Activated naive CD8-positive, alpha-beta T cell (primary cell): ENCODE measurements around the gene DHX16.
"Not testable (repeated sequence)": the region's sequence is repeated elsewhere in the genome, so short reads cannot be mapped to it uniquely, and the experiment has no call there.

ENCODE experiments used
- H3K27ac Mint-ChIP-seq: one replicate; pipeline ENCODE4 v1.8.0; 2021; ENCODE audit warnings: mixed read lengths
- H3K27me3 Mint-ChIP-seq: one replicate; pipeline ENCODE4 v1.8.0; 2021; ENCODE audit warnings: mixed read lengths
- H3K36me3 Mint-ChIP-seq: one replicate; pipeline ENCODE4 v1.8.0; 2021; ENCODE audit warnings: mixed read lengths
- H3K4me1 Mint-ChIP-seq: one replicate; pipeline ENCODE4 v1.8.0; 2021; ENCODE audit warnings: low read depth, mixed read lengths
- H3K4me3 Mint-ChIP-seq: one replicate; pipeline ENCODE4 v1.8.0; 2021; ENCODE audit warnings: mild to moderate bottlenecking, mixed read lengths
- H3K9me3 Mint-ChIP-seq: one replicate; pipeline ENCODE4 v1.8.0; 2021; ENCODE audit warnings: low read depth, mixed read lengths

Gene DHX16

DNA sequence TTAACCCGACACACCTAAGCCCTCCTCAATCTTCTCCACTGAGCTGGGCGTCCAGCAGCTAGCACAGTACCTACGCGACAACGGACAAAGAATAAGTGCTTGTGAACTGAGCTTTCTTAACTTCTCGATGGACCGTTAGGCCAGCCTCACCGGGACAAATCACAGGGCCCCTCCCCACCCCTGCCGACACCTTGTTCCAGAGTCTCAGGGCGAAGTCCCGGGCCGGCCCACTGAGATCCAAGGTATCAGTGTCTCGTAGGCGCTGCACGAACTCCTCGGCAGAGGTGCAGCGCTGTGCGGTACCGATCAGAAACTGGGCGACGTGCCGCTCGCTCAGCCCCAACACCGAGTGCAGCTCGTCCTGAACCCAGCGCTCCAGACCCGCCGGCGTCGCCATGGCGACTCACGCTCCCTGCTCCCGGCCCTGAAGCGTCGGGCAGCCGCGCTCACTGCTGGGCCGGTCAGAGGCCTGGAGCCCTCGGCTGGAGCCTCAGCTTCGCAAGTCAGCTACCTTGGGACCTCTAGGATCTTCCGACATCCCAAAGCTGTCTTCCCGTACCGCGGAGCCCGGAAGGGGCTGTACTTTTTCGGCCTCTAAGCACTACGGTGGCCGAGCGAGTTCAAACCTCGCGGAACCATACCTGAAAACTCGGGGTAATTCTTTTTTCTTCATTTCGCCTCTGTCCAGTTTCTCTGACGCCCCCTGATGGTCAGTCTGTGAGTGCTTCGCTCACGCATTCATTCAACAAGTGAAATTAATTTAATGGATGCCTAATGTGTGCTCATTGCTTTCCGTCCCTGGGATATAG lies at the start of gene DHX16:
Gene DHX16, minus strand, starts transcription at position 562 of the 809 bp plus-strand sequence. Its CDS starts 165 bp downstream, at position 397.
- H3K27ac Mint-ChIP-seq = peak within 1 kb of the TSS; percentile 79
- H3K4me3 Mint-ChIP-seq = peak within 1 kb of the TSS; percentile 83
- H3K4me1 Mint-ChIP-seq = peaks cover 36% of the 10 kb centered on the region
- no peaks in the 10 kb centered on the region for H3K27me3 Mint-ChIP-seq
- H3K36me3 Mint-ChIP-seq = peaks cover 7% of the 10 kb centered on the region
- no peaks in the 10 kb centered on the region for H3K9me3 Mint-ChIP-seq

DNA sequence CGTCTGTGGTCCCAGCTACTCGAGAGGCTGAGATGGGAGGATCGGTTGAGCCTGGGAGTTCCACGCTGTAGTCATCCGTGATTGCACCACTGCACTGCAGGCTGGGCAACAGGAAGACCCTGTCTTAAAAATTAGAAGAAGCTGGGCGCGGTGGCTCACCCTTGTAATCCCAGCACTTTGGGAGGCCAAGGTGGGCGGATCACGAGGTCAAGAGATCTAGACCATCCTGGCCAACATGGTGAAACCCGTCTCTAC lies 49.1 kb upstream of the DHX16 start:
- not testable (repeated sequence) for H3K27me3 Mint-ChIP-seq, H3K9me3 Mint-ChIP-seq
- peak overlapping the region; percentile 99 for H3K4me3 Mint-ChIP-seq
- peak overlapping the region; percentile 99 for H3K27ac Mint-ChIP-seq
- peaks cover 54% of the 10 kb centered on the region for H3K4me1 Mint-ChIP-seq
- H3K36me3 Mint-ChIP-seq = peaks cover 10% of the 10 kb centered on the region

DNA sequence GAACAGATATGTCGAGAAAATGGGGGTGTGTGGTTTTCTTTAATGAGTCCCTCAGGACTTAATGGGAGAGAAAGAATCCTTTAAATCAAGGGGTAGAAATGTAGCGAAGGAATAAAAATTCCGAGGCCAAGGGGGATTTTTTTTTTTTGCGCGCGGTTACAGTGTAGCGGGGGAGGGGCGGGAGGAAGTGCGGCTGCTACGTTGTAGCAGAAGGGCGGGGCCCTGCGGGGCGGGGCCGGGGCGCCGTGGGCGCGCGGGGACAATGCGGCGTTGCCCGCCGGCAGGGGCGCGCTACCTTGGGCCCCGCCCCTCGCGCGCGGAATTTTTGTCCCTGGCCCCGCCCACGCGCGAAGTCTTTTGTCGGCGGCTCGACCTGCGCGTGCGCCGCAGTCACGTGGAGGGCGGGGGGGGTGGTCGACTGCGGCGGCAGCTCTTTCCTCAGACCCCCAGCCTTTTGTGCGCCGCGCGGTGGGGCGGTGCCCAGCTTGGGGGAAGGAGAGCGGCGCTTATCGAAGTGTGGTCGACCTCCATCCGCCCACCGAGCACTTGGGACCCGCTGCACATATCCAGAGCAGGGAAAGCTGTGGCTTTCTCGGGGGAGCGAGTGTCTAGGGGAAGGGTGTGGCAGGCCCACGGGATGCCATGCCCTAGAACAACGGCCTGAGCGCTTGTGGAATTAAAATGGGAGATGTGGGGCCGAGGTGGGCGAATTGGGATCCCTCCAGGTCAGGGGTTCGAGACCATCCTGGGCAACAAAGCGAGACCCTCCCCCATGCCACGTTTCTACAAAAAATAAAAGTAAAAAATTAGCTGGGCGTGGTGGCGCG lies 48.6 kb upstream of the DHX16 start:
- Mint-ChIP-seq H3K27ac (peak overlapping the region; percentile 99), H3K4me1 (peaks cover 57% of the 10 kb centered on the region), H3K9me3 (no peaks in the 10 kb centered on the region), H3K4me3 (peak overlapping the region; percentile 99), H3K36me3 (peaks cover 12% of the 10 kb centered on the region), H3K27me3 (no peaks in the 10 kb centered on the region)

DNA sequence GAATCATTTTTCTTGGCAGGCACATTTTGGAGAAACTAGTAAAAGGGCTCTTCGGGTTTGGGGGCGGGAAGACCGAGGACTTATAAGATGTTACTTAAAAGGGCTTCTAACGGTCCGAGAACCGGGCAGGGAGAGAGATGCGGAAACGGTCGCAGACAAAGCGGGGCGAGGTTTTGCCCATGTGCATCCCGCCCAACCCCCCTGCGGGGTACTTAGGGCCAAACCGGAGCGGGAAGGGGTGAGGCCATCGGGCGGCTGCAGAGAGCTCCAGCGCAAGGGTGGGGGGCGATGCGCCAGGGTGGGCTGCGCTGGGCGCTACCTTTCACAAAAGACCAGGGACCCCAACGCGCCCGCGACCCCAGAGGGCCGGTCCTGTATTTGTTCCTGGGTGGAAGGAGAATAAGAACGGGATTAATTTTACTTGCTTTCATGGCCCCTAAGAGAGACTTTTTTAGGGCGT lies 48.0 kb upstream of the DHX16 start:
- Mint-ChIP-seq H3K36me3 (peaks cover 14% of the 10 kb centered on the region), H3K4me1 (peaks cover 61% of the 10 kb centered on the region), H3K27me3 (no peaks in the 10 kb centered on the region), H3K4me3 (peak overlapping the region; percentile 99), H3K27ac (peak overlapping the region; percentile 99), H3K9me3 (no peaks in the 10 kb centered on the region)

DNA sequence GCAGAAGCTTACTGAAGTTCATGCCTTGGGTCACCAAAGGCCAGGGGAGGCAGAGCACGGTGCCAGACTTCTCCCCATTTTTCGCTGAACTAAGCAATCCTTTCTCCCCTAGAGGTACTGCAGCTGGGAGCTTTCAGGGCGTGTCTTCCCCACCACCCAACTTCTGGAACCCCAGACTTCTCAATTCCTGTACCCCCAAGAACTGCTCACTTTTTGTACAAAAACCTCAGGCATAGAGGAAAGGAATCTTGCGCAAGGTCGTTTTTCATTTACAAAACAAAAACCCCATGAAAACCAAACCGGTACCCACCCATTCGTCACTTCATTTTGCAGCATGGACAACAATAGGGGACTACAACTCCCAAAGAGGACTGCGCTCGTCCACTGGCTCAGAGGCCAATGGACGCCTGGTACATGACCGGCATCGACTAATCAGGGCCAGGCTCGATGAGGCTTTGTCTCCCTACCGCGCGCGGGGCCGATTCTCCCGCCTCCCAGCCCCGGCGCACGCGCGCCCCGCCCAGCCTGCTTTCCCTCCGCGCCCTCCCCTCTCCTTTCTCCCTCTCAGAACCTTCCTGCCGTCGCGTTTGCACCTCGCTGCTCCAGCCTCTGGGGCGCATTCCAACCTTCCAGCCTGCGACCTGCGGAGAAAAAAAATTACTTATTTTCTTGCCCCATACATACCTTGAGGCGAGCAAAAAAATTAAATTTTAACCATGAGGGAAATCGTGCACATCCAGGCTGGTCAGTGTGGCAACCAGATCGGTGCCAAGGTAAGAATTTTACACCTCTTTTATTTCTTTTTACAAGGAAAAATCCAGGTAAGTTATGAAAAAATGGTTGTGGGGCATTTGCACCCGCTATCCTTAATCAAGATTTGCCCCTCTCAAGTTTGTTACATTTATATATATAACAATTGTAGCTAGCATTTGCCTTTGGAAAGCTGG lies 47.3 kb upstream of the DHX16 start, which contains the start of gene TUBB:
Gene TUBB, plus strand, starts transcription at position 562 of the 947 bp plus-strand sequence. Its CDS starts 155 bp downstream, at position 717.
- Mint-ChIP-seq H3K4me3 (peak within 1 kb of the TSS; percentile 99), H3K36me3 (peaks cover 14% of the 10 kb centered on the region)

DNA sequence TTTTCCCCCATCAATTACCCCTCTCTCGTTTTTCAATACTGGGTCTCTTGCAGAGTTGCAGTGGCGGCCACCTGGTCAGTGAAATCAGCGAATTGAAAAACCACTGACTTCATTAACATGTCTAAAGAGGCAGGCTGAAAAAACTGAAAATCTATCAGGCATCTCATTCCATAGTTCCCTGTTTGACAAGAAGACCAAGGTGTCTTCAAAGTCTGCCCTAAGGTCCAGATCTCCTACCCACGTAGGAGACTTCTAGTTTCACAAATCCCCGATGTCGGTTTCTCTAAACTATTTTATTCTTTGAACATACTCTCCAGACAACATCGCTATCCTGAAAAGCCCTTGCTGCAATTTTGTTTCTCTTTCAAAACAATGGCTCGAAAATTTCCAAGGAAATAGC lies 46.5 kb upstream of the DHX16 start:
- Mint-ChIP-seq H3K9me3 (no peaks in the 10 kb centered on the region), H3K4me3 (peak overlapping the region; percentile 99), H3K27ac (peak overlapping the region; percentile 99), H3K36me3 (peaks cover 13% of the 10 kb centered on the region), H3K4me1 (peaks cover 56% of the 10 kb centered on the region), H3K27me3 (no peaks in the 10 kb centered on the region)

More for the DNA sequence above, 47.3 kb upstream of the DHX16 start, which contains the start of gene TUBB:
- Mint-ChIP-seq H3K27ac (peak within 1 kb of the TSS; percentile 99), H3K9me3 (no peaks in the 10 kb centered on the region), H3K4me1 (peaks cover 60% of the 10 kb centered on the region), H3K27me3 (no peaks in the 10 kb centered on the region)

DNA sequence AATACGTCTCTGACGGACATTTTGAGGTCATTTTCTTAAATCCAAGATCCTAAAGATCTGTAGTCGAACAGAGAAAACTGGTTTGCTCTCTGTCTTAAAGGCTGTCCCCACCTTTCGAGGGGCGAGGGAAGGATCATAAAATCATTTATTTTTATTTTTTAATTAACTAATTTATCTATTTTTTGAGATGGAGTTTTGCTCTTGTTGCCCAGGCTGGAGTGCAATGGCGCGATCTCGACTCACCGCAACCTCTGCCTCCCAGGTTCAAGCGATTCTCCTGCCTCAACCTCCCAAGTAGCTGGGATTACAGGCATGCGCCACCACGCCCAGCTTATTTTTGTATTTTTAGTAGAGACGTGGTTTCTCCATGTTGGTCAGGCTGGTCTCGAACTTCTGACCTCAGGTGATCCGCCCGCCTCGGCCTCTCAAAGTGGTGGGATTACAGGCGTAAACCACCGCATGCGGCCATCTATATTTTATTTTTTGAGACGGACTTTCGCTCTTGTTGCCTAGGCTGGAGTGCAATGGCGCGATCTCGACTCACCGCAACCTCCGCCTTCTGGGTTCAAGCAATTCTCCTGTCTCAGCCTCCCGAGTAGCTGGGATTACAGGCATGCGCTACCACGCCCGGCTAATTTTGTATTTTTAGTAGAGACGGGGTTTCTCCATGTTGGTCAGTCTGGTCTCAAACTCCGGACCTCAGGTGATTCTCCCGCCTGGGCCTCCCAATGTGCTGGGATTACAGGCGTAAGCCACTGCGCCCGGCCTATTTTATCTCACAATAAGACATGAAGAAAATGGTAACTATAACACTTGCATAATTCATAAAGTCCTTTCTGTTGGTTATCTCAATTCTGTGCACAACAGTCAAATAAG lies 45.3 kb upstream of the DHX16 start:
- peaks cover 44% of the 10 kb centered on the region for H3K4me1 Mint-ChIP-seq
- peak overlapping the region; percentile 99 for H3K27ac Mint-ChIP-seq
- peak overlapping the region; percentile 96 for H3K4me3 Mint-ChIP-seq
- H3K9me3 Mint-ChIP-seq, H3K27me3 Mint-ChIP-seq: not testable (repeated sequence)
- peaks cover 10% of the 10 kb centered on the region for H3K36me3 Mint-ChIP-seq

DNA sequence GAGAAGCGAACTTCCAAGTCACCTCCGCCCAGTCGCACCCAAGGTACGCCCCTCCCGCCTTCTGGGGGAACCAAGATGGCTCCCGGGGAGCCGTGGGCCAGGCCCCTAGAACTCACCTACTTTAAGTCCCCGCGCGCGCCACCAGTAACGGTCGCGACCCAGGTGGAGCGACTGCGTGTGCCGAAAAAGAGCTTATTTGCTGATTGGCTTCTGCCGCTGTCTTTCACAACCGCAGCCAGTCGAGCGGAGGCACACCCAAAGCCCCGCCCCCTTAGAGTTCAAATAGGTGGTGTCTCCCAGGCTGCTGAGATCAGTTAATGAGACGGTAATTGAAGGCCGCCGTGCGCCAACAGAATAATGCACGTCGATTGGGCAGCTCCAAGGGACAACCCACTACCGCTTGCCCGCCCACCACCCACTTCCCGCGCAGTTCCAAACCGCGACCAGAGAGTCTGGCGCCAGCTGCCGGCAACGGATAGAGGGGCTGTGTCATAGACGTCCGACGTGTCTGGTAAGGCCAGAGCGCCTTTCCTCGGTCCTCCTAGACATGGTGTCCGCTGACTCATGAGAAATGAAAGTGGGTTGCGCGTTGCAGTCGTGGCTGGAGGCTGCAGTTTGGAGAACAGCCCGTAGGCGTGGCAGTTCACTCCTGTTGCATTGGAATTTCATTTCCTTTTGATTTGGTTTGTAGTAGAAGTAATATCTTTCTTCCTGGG lies 44.5 kb upstream of the DHX16 start, which contains the start of gene MDC1:
Gene MDC1, minus strand, starts transcription at position 153 of the 716 bp plus-strand sequence. CDS start 2,106 bp downstream, outside the sequence.
- peaks cover 11% of the 10 kb centered on the region for H3K36me3 Mint-ChIP-seq
- no peaks in the 10 kb centered on the region for H3K9me3 Mint-ChIP-seq
- peak within 1 kb of the TSS; percentile 99 for H3K27ac Mint-ChIP-seq
- H3K4me1 Mint-ChIP-seq = peaks cover 41% of the 10 kb centered on the region
- no peaks in the 10 kb centered on the region for H3K27me3 Mint-ChIP-seq
- peak within 1 kb of the TSS; percentile 96 for H3K4me3 Mint-ChIP-seq

DNA sequence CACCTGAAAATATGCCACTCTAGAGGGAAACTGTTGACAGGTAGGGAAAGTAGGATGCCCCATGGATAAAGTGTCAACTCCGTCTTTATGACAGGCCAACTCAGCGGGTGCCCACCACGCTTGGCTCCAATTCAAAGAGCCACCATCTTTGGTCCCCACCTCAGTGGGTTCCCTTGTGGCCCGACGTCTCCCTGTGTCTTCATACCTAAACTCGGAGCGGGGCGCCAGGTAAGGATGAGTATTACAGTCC lies 44.0 kb upstream of the DHX16 start:
- peak overlapping the region; percentile 96 for H3K4me3 Mint-ChIP-seq
- H3K4me1 Mint-ChIP-seq = peaks cover 46% of the 10 kb centered on the region
- H3K36me3 Mint-ChIP-seq = peaks cover 16% of the 10 kb centered on the region
- no peaks in the 10 kb centered on the region for H3K9me3 Mint-ChIP-seq
- H3K27me3 Mint-ChIP-seq = no peaks in the 10 kb centered on the region
- H3K27ac Mint-ChIP-seq = peak overlapping the region; percentile 99

DNA sequence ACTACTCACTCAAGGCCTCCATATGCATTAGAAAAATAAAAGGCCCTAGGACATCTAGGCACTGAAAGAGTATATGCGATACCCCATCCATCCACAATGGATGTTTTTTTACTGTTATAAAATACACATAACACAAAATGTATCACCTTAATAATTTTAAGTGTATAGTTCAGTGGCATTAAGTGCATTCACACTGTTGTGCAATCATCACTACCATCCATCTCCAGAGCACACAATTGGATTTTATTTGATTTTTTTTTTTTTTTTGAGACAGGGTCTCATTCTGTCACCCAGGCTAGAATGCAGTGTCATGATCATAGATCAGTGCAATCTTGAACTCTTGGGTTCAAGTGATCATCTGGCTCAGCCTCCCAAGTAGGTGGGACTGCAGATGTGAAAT lies 41.5 kb upstream of the DHX16 start:
- Mint-ChIP-seq H3K36me3 (peaks cover 26% of the 10 kb centered on the region), H3K27ac (no peak overlapping the region), H3K9me3 (no peaks in the 10 kb centered on the region), H3K4me3 (no peak overlapping the region), H3K4me1 (peaks cover 41% of the 10 kb centered on the region), H3K27me3 (no peaks in the 10 kb centered on the region)

DNA sequence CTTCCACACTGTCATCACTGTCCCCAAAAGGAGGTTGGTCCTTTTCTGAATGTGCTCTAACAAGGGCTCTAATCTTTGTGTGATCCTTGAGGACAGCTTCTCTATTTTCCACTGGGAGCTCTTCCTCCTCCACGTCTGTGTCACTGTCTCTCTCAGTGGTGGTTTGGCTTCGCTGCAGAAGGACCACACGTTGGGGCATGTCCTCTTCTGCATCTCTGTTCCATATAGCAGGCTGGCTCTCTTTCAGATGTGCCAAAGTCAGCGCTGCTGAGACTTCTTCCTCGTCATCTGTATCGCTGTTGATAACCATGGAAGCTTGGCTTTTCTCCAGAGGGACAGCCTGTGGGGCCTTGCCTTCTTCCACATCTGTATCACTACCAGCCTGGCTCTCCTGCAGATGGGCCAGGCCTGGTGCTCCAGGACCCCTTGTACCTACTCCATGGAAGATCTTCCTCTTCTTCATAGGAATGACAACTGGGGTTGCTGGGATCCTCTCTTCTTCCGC lies 39.7 kb upstream of the DHX16 start:
- H3K4me3 Mint-ChIP-seq = no peak overlapping the region
- H3K27me3 Mint-ChIP-seq = no peaks in the 10 kb centered on the region
- H3K9me3 Mint-ChIP-seq = no peaks in the 10 kb centered on the region
- no peak overlapping the region for H3K27ac Mint-ChIP-seq
- peaks cover 26% of the 10 kb centered on the region for H3K36me3 Mint-ChIP-seq
- peaks cover 30% of the 10 kb centered on the region for H3K4me1 Mint-ChIP-seq

DNA sequence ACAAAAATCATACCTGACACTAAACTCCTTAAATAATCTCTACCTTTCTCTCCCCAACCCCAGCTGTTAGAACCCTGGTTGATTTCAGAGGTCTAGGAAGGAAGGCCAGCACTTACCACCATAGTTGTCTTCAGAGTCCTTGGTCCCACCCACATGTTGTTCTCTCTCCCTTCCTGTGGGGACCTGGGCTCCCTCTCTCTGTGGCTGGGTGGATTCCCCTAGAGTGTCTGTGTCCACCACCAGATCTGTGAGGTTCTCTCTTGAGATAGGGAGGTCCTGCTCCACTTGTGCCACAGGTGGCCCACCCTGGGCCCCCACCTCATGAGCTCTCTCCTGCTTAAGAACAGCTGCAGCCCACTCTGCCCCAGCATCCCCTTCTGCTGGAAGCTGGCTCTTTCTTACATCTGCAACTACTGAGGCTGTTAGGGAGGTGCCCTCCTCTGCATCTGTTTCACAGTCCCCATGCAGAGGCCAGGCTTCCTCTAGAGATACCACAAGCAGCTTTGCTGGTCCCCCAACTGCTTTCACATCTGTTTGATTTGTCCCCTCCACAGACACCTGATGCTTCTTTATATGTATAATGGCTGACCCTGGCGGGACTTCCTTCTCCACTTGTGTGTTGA lies 39.1 kb upstream of the DHX16 start:
- H3K4me3 Mint-ChIP-seq = no peak overlapping the region
- H3K4me1 Mint-ChIP-seq = peaks cover 26% of the 10 kb centered on the region
- no peak overlapping the region for H3K27ac Mint-ChIP-seq
- H3K36me3 Mint-ChIP-seq = peaks cover 29% of the 10 kb centered on the region
- H3K9me3 Mint-ChIP-seq = no peaks in the 10 kb centered on the region
- no peaks in the 10 kb centered on the region for H3K27me3 Mint-ChIP-seq
